GM12878 (cell line): ENCODE results near the gene MTFR1L. TPM values are rescaled to one million over a fixed set of nuclear protein-coding genes. Genes with fewer than 3 reads are reported as not detected.

Experiments used
- ATAC-seq: fragments of 200-7000 bp; cut with Tn5 transposase; 3 replicates; pipeline ENCODE4 v1.9.1; 2020; ENCODE audit warnings: mild to moderate bottlenecking, moderate library complexity
- BruUV-seq: library from RNA; stranded (reverse); fragments of 400-500 nt; replicated peaks from 2 replicates; lab custom pipeline; 2021; lab: Mats Ljungman, UMichigan
- CTCF ChIA-PET: fragments of 300-600 bp; sonication (Branson Sonifier 250); formaldehyde crosslinking; extraction: SDS; loops from one replicate; lab custom pipeline; 2021; ENCODE audit warnings: inconsistent platforms; lab: Yijun Ruan, JAX
- POLR2A ChIA-PET: fragments of 350-600 bp; formaldehyde crosslinking; extraction: SDS; loops from one replicate; lab custom pipeline; 2021; ENCODE audit warnings: inconsistent platforms; lab: Charles Lee
- RAD21 ChIA-PET: fragments of 300-600 bp; sonication (Branson Sonifier 250); formaldehyde crosslinking; loops from one replicate; lab custom pipeline; 2023; ENCODE audit warnings: antibody characterized with exemption; ENCODE audit not compliant: unreplicated experiment; lab: Charles Lee
- SMC1A ChIA-PET: fragments of 300-600 bp; sonication (Branson Sonifier 250); formaldehyde crosslinking; loops from one replicate; lab custom pipeline; 2023; ENCODE audit not compliant: unreplicated experiment, uncharacterized antibody; lab: Charles Lee
- DNase-seq: peaks from one replicate; pipeline ENCODE4 v3.0.0-alpha.2; 2011; ENCODE audit warnings: low read depth, low spot score
- FAIRE-seq: peaks from 3 replicates; lab custom pipeline; 2011; peaks lifted over from hg19 to GRCh38; lab: Jason Lieb, UNC
- H2AFZ ChIP-seq: 2 replicates; pipeline ENCODE4 v1.6.0; 2011; ENCODE audit warnings: low read depth, low read length, control low read depth; ENCODE audit not compliant: control insufficient read depth
- H3K27ac ChIP-seq: 2 replicates; pipeline ENCODE4 v1.5.1; 2011; ENCODE audit warnings: control low read depth; ENCODE audit not compliant: control insufficient read depth, insufficient read depth
- H3K27me3 ChIP-seq, 2 experiments: replicated peaks in 1 of 2; 2 replicates each; pipeline versions ENCODE4 v1.6.0 to v1.6.1; 2011; ENCODE audit warnings: low read length in 1 of 2; ENCODE audit not compliant: control insufficient read depth in 2 of 2, insufficient read depth in 2 of 2
- H3K36me3 ChIP-seq, 2 experiments: 2 replicates each; pipeline ENCODE4 v1.5.1; 2011; ENCODE audit warnings: low read length in 1 of 2; ENCODE audit not compliant: control insufficient read depth in 2 of 2, insufficient read depth in 2 of 2
- H3K4me1 ChIP-seq: 2 replicates; pipeline ENCODE4 v1.6.1; 2011; ENCODE audit warnings: mild to moderate bottlenecking, low read length, moderate library complexity, mixed read lengths; ENCODE audit not compliant: control insufficient read depth, insufficient read depth
- H3K4me2 ChIP-seq: 2 replicates; pipeline ENCODE4 v1.6.0; 2011; ENCODE audit warnings: control low read depth; ENCODE audit not compliant: control insufficient read depth, insufficient read depth
- H3K4me3 ChIP-seq: fragments of 200-600 bp; sonication (generic); 2 replicates; pipeline ENCODE4 v1.5.1; 2016
- H3K79me2 ChIP-seq: 2 replicates; pipeline ENCODE4 v1.6.0; 2011; ENCODE audit warnings: low read length; ENCODE audit not compliant: control insufficient read depth, insufficient read depth
- H3K9ac ChIP-seq: 2 replicates; pipeline ENCODE4 v1.8.0; 2011; ENCODE audit warnings: low read length, control low read depth, mixed read lengths; ENCODE audit not compliant: control insufficient read depth, insufficient read depth
- H3K9me3 ChIP-seq: replicated peaks from 3 replicates; pipeline ENCODE4 v1.5.1; 2011; ENCODE audit warnings: mild to moderate bottlenecking, low read length; ENCODE audit not compliant: control insufficient read depth, insufficient read depth
- H4K20me1 ChIP-seq: 2 replicates; pipeline ENCODE4 v1.6.0; 2011; ENCODE audit not compliant: control insufficient read depth, insufficient read depth
- CREB1 ChIP-seq: IDR thresholded peaks from 2 replicates; pipeline ENCODE4 v1.6.1; 2012; ENCODE audit warnings: low read depth, mild to moderate bottlenecking, inconsistent platforms
- NR2F1 ChIP-seq: fragments of 450-650 bp; conservative IDR thresholded peaks from 2 replicates; pipeline ENCODE4 v1.6.1; 2017; ENCODE audit warnings: mild to moderate bottlenecking
- NRF1 ChIP-seq: conservative IDR thresholded peaks from 2 replicates; pipeline ENCODE4 v1.6.1; 2011; ENCODE audit warnings: mild to moderate bottlenecking, low read depth, low read length, improper control_type of control experiment
- POLR2AphosphoS5 ChIP-seq: IDR thresholded peaks from 2 replicates; pipeline ENCODE4 v1.6.1; 2011; ENCODE audit warnings: mild to moderate bottlenecking, low read length, inconsistent platforms
- SUPT20H ChIP-seq: IDR thresholded peaks from 2 replicates; pipeline ENCODE4 v1.6.1; 2011; ENCODE audit warnings: low read depth, mild to moderate bottlenecking, low read length, moderate library complexity, borderline replicate concordance; ENCODE audit not compliant: control insufficient read depth
- TCF7 ChIP-seq: IDR thresholded peaks from 2 replicates; pipeline ENCODE4 v1.6.1; 2014; ENCODE audit warnings: antibody characterized with exemption, borderline replicate concordance
- YBX1 ChIP-seq: fragments of 450-650 bp; IDR thresholded peaks from 2 replicates; pipeline ENCODE4 v1.6.1; 2016; ENCODE audit warnings: antibody characterized with exemption
- ZNF24 ChIP-seq: fragments of 450-650 bp; IDR thresholded peaks from 2 replicates; pipeline ENCODE4 v1.6.1; 2017; ENCODE audit warnings: antibody characterized with exemption, mild to moderate bottlenecking
- WGBS: methylation state at CpG from one replicate; pipeline ENCODE4 v1.1.6; 2016; ENCODE audit warnings: low lambda C conversion rate; ENCODE audit not compliant: insufficient replicate concordance, insufficient coverage; ENCODE audit errors: missing lambda C conversion rate; 5-methylcytosine and 5-hydroxymethylcytosine counted together
- in situ Hi-C: fragments of 300-500 bp; cut with MboI; formaldehyde crosslinking; loops from 9 replicates; pipeline ENCODE4 v1.14.3; 2018; ENCODE audit warnings: mixed read lengths
- intact Hi-C: fragments of 100-400 bp; cut with micrococcal nuclease; formaldehyde crosslinking; loops from one replicate; pipeline ENCODE4 v1.14.2; 2022; ENCODE audit not compliant: unreplicated experiment
- polyA plus RNA-seq, 11 experiments: library from polyadenylated mRNA; depleted of rRNA in 4 of 11; unstranded in 6 of 11; stranded (reverse) in 5 of 11; fragments of >200 nt; fragmentation: Nextera tagmentation in 4 of 11; fragmentation: Illumina TruSeq in 1 of 11; extraction: Ambion mirVana in 4 of 11; extraction: Trizol in 1 of 11; gene quantifications; 1 replicate in 1 of 11; 2 replicates in 10 of 11; pipeline versions ENCODE4 v1.2.1 to v1.2.3, GENCODE V29; 2011 to 2016; ENCODE audit warnings: inconsistent platforms in 2 of 11, missing spikeins in 2 of 11, low read depth in 1 of 11
- total RNA-seq, 4 experiments: library from RNA; depleted of rRNA in 3 of 4; stranded (reverse); fragments of >200 nt in 3 of 4; fragmentation: Illumina TruSeq in 1 of 4; extraction: Trizol in 1 of 4; gene quantifications; 2 replicates each; pipeline versions ENCODE4 v1.2.1 to v1.2.3, GENCODE V29; 2013 to 2021
- TF ChIP-seq, protein P1 (sequence below): fragments of 450-650 bp; IDR thresholded peaks from 2 replicates; pipeline ENCODE4 v1.6.1; 2017; ENCODE audit warnings: antibody characterized with exemption, mild to moderate bottlenecking, moderate library complexity
- TF ChIP-seq, protein P2 (sequence below): IDR thresholded peaks from 2 replicates; pipeline ENCODE4 v1.6.1; 2011; ENCODE audit warnings: borderline replicate concordance, low read depth, mild to moderate bottlenecking, moderate library complexity, mixed read lengths, low read length; ENCODE audit not compliant: insufficient read depth; ENCODE audit errors: extremely low read length
- TF ChIP-seq, protein P3 (sequence below): fragments of 450-650 bp; IDR thresholded peaks from 2 replicates; pipeline ENCODE4 v1.6.1; 2017; ENCODE audit warnings: mild to moderate bottlenecking
- TF ChIP-seq, protein P4 (sequence below), 3 experiments: IDR thresholded peaks in 2 of 3; conservative IDR thresholded peaks in 1 of 3; 2 replicates each; pipeline ENCODE4 v1.5.1; 2011; ENCODE audit warnings: low read depth in 3 of 3, low read length in 3 of 3, mild to moderate bottlenecking in 3 of 3, control low read depth in 2 of 3, moderate library complexity in 2 of 3, inconsistent platforms in 1 of 3, mixed read lengths in 1 of 3; ENCODE audit not compliant: control insufficient read depth in 2 of 3, insufficient read depth in 1 of 3; ENCODE audit errors: extremely low read depth in 1 of 3

Gene MTFR1L
- total and polyA plus RNA-seq, 10 of the 15 experiments (the other 5 are each of a cell fraction or from before 2014, with no cell fraction given) = 16.9 to 44.2 (median 30.3) TPM

DNA sequence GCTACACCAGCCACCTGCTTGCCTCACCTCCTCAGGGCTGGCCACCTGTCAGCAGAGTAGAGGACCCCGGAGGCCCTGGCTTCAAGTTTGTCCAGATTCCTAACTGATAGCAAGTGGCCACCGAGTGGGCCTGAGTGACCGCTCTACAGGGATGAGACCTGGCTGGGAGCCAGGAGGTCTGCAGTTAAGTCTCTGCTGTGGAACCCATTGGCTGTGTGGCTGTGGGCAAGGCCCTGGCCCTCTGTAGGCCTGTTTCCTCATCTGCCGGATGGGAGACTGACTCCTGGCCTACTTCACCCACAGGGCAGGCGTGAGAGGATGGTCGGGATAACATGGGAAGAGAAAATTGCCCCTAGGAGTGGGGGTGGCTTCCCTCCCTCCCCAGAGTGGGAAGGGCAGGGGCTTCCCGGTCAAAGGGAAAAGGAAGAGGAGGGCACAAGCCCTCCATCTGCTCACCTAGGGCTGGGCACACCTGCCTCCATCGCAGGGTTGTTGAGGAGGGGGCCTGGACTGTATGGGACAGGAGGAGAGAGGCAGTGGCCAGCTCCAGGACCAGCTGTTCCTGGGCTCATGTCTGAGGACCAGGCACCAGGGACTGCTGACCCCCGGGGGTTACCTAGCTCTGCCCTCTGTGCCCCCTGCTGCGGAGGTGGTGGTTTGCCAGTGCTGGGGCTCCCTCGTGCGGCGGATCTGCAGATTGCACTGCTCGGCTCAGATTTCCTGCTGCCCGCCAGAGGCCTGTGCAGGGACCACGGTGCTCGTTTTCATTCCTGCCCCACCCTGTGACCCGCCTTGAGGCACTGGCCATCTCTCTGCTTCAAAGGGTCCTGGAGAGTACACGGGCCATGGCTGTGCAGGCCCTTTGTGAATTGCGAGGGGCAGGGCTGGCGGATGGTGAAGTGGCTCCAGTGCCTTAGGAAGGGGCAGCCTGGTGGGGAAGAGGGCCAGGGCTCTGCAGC lies 9.1 kb upstream of the MTFR1L start:
- H3K9me3 ChIP-seq = no peaks in the 10 kb centered on the region
- WGBS = 28% methylated on average over 21 of the region's 21 CpGs
- no peak overlapping the region for H2AFZ ChIP-seq
- RAD21 ChIA-PET = interaction anchor here (0.8 to 3.2 kb wide), 17 partner anchors 9 to 356 kb away, joined by 3 to 15 read pairs (median 5); partner anchors contain the start of genes LDLRAP1, MTFR1L and PAFAH2
- BruUV-seq = no TSS peak
- H3K4me1 ChIP-seq = peaks cover 7% of the 10 kb centered on the region
- intact Hi-C loops (loop anchor here (1.0 to 5.0 kb wide), 2 partner anchors 288 to 307 kb away; no protein-coding TSS in a partner anchor), in situ Hi-C loops (loop anchor here (5.0 to 25.0 kb wide), 2 partner anchors 398 to 573 kb away; partner anchors contain the start of gene RHCE)
- H3K4me3 ChIP-seq = no peak overlapping the region
- H3K79me2 ChIP-seq = no peaks in the 10 kb centered on the region
- H3K36me3 ChIP-seq = no peaks in the 10 kb centered on the region
- FAIRE-seq = peak; percentile 62
- no peaks in the 10 kb centered on the region for H4K20me1 ChIP-seq
- ATAC-seq = peak; percentile 91
- no peak overlapping the region for H3K4me2 ChIP-seq
- SMC1A ChIA-PET = interaction anchor here (1.1 to 1.9 kb wide), 9 partner anchors 8 to 385 kb away, joined by 3 to 14 read pairs (median 4); partner anchors contain the start of genes MTFR1L and PAFAH2
- H3K27me3 ChIP-seq = no peaks in the 10 kb centered on the region
- DNase-seq = no peak
- no peak overlapping the region for H3K9ac ChIP-seq
- H3K27ac ChIP-seq = no peak overlapping the region
- CTCF ChIA-PET = interaction anchor here (0.7 to 8.1 kb wide), 25 partner anchors 9 to 963 kb away, joined by 3 to 63 read pairs (median 5); partner anchors contain the start of genes MTFR1L, PAFAH2 and SELENON
- POLR2A ChIA-PET = interaction anchor here (1.9 kb wide), 1 partner anchor 571 kb away, joined by 5 read pairs; no protein-coding TSS in a partner anchor
- TF ChIP-seq, protein P1, sequence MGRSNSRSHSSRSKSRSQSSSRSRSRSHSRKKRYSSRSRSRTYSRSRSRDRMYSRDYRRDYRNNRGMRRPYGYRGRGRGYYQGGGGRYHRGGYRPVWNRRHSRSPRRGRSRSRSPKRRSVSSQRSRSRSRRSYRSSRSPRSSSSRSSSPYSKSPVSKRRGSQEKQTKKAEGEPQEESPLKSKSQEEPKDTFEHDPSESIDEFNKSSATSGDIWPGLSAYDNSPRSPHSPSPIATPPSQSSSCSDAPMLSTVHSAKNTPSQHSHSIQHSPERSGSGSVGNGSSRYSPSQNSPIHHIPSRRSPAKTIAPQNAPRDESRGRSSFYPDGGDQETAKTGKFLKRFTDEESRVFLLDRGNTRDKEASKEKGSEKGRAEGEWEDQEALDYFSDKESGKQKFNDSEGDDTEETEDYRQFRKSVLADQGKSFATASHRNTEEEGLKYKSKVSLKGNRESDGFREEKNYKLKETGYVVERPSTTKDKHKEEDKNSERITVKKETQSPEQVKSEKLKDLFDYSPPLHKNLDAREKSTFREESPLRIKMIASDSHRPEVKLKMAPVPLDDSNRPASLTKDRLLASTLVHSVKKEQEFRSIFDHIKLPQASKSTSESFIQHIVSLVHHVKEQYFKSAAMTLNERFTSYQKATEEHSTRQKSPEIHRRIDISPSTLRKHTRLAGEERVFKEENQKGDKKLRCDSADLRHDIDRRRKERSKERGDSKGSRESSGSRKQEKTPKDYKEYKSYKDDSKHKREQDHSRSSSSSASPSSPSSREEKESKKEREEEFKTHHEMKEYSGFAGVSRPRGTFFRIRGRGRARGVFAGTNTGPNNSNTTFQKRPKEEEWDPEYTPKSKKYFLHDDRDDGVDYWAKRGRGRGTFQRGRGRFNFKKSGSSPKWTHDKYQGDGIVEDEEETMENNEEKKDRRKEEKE = no peak
- TF ChIP-seq, protein P2, sequence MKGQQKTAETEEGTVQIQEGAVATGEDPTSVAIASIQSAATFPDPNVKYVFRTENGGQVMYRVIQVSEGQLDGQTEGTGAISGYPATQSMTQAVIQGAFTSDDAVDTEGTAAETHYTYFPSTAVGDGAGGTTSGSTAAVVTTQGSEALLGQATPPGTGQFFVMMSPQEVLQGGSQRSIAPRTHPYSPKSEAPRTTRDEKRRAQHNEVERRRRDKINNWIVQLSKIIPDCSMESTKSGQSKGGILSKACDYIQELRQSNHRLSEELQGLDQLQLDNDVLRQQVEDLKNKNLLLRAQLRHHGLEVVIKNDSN = no peak
- TF ChIP-seq POLR2AphosphoS5 = no peak
- TF ChIP-seq, protein P3, sequence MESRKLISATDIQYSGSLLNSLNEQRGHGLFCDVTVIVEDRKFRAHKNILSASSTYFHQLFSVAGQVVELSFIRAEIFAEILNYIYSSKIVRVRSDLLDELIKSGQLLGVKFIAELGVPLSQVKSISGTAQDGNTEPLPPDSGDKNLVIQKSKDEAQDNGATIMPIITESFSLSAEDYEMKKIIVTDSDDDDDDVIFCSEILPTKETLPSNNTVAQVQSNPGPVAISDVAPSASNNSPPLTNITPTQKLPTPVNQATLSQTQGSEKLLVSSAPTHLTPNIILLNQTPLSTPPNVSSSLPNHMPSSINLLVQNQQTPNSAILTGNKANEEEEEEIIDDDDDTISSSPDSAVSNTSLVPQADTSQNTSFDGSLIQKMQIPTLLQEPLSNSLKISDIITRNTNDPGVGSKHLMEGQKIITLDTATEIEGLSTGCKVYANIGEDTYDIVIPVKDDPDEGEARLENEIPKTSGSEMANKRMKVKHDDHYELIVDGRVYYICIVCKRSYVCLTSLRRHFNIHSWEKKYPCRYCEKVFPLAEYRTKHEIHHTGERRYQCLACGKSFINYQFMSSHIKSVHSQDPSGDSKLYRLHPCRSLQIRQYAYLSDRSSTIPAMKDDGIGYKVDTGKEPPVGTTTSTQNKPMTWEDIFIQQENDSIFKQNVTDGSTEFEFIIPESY = no peak
- TF ChIP-seq SUPT20H = no peak
- TF ChIP-seq NRF1 = no peak
- no peak for TF ChIP-seq ZNF24
- no peak for TF ChIP-seq CREB1
- peak; percentile 95 for TF ChIP-seq NR2F1
- TF ChIP-seq YBX1 = no peak
- TF ChIP-seq, protein P4, sequence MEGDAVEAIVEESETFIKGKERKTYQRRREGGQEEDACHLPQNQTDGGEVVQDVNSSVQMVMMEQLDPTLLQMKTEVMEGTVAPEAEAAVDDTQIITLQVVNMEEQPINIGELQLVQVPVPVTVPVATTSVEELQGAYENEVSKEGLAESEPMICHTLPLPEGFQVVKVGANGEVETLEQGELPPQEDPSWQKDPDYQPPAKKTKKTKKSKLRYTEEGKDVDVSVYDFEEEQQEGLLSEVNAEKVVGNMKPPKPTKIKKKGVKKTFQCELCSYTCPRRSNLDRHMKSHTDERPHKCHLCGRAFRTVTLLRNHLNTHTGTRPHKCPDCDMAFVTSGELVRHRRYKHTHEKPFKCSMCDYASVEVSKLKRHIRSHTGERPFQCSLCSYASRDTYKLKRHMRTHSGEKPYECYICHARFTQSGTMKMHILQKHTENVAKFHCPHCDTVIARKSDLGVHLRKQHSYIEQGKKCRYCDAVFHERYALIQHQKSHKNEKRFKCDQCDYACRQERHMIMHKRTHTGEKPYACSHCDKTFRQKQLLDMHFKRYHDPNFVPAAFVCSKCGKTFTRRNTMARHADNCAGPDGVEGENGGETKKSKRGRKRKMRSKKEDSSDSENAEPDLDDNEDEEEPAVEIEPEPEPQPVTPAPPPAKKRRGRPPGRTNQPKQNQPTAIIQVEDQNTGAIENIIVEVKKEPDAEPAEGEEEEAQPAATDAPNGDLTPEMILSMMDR (IDR thresholded peaks at IDR 0.05 in 2 of 3, conservative IDR thresholded peaks at IDR 0.05 in 1 of 3; ENCODE audit: control insufficient read depth in 2 of 3, extremely low read depth in 1 of 3, insufficient read depth in 1 of 3, low read depth in 3 of 3, low read length in 3 of 3) = peak; percentile 86 to 97 (median 95); a peak in 5 of 6 replicates
- TF ChIP-seq TCF7 = no peak
